ENCODE data around the gene CCNL2.

Gene CCNL2

GRCh38 chr1:1337793-1338147 is 61.4 kb downstream of the CCNL2 start:
- ChIA-PET CTCF (no interaction called here), POLR2A (ENCODE audit: low non-redundant PET) (no interaction called here)
- DNase-seq (ENCODE audit: low spot score): peak; percentile 87
- peak overlapping the region; percentile 68 for H3K27ac ChIP-seq
- no peak for TF ChIP-seq CTCF (conservative IDR thresholded peaks at IDR 0.05; ENCODE audit: low read depth)

- POLR2A ChIA-PET (ENCODE audit: low non-redundant PET): no interaction called here
- CTCF ChIA-PET: no interaction called here
- peak overlapping the region; percentile 68 for H3K27ac ChIP-seq
- DNase-seq (ENCODE audit: low spot score): no peak
- TF ChIP-seq CTCF (conservative IDR thresholded peaks at IDR 0.05; ENCODE audit: low read depth): no peak
These were observed 62.0 kb downstream of the CCNL2 start for GRCh38 chr1:1336931-1337792.

- ChIA-PET CTCF (interaction anchor here (0.9 kb wide), 1 partner anchor 37 kb away, joined by 3 read pairs; no protein-coding TSS in a partner anchor), POLR2A (ENCODE audit: low non-redundant PET) (no interaction called here)
- no peak for DNase-seq (ENCODE audit: low spot score)
- TF ChIP-seq CTCF (conservative IDR thresholded peaks at IDR 0.05; ENCODE audit: low read depth): no peak
- peak overlapping the region; percentile 68 for H3K27ac ChIP-seq
These were observed 62.7 kb downstream of the CCNL2 start for GRCh38 chr1:1336446-1336845.

GRCh38 chr1:1335792-1336248 is 63.3 kb downstream of the CCNL2 start:
- no peak for TF ChIP-seq CTCF (conservative IDR thresholded peaks at IDR 0.05; ENCODE audit: low read depth)
- H3K27ac ChIP-seq: peak overlapping the region; percentile 68
- ChIA-PET CTCF (interaction anchor here (0.9 kb wide), 1 partner anchor 36 kb away, joined by 3 read pairs; no protein-coding TSS in a partner anchor), POLR2A (ENCODE audit: low non-redundant PET) (no interaction called here)
- DNase-seq (ENCODE audit: low spot score): no peak
